Stimulated activated CD4-positive, alpha-beta T cell treated with anti-CD3 and anti-CD28 coated beads, Interleukin-15, amount 100 ng/mL, for 24 hours (primary cell): ENCODE results near the gene ADGRF1.
"Not testable (repeated sequence)": the region's sequence is repeated elsewhere in the genome, so short reads cannot be mapped to it uniquely, and the experiment has no call there.

Source experiments
- DNase-seq: peaks from one replicate; pipeline ENCODE4 v3.0.0-alpha.2; 2020

ADGRF1 gene

DNA sequence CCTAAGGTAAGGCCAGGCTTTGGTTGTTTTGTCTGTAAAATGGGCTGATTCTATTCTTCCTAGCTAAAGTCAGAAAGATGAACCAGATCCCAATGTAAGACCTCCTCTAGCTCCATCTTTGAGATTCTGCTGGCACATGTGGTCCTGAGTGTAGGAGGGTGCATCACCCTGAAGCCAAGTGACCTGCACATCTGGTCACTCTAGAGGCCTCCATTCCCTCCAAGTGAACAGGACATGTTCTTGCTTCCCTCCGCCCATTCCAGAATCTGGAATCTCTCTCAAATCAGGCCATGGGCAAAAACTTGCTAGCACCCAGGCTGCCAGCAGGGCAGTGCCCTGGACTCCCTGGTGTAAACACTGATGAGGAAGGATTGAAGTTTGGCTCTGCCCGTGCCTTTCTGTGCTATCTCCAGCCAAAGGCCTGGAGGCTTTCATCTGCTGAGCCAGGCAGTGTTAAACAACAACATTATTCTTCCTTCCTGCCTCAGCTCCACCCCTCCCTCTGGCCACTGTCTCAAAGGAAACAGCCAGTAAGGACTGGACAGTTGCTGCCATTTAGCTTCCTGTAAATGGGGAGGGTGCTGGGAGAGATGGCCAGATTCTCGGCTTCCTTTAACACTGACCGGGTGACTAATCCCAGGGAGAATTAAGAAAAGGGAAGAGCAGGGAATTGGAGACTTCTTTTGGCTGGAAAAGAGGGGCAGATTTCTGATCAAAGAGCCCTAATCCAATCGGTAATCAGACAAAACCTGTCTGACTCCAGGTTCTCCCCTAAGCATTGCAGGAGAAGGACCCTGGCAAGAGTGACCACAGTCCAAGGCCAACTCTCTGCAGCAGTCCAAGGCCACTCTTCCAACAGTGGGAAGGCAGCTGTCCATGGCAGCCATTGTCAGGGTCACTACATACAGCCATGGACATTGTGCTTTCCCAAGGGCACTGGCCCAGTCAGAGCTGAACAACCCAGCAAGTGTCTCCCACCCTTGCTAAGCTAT lies 19.5 kb upstream of the ADGRF1 start:
- DNase-seq: no peak

DNA sequence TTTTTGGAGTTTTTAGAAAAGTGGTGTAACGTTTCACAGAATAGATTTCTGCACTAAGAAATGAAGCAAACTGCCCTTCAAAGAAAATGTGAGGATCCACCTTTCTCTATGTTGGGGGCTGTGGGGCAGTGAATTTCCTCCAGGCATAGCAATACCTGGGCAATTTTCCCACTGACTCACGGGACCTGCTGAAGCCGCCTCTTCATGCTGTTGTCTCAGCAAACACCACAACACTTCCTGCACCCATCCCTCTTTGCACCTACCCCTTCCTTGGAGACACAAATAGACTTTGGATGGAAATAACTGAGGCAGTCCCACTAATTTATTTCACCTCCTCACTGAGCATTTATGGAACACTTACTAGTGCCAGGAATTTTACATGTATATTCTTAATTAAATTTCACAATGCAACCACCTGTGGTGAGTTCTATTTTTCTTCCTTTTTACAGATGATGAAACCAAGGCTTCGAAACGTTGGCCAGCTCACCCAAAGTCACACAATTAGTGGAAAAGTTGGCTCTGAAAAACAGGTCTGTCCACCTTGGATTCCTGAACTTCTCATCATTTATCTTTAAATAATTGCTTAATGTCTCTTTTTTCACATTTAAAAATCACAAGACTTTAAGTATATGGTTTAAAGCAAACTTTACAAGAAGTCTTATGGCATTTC lies 17.2 kb upstream of the ADGRF1 start:
- DNase-seq: no peak

GRCh38 chr6:47057830-47058540 lies 15.9 kb upstream of the ADGRF1 start:
- no peak for DNase-seq

GRCh38 chr6:47056832-47057231 lies 14.7 kb upstream of the ADGRF1 start:
- no peak for DNase-seq

GRCh38 chr6:47054302-47054701 lies 12.2 kb upstream of the ADGRF1 start:
- DNase-seq: not testable (repeated sequence)

GRCh38 chr6:47048638-47049037 lies 6.5 kb upstream of the ADGRF1 start:
- no peak for DNase-seq

DNA sequence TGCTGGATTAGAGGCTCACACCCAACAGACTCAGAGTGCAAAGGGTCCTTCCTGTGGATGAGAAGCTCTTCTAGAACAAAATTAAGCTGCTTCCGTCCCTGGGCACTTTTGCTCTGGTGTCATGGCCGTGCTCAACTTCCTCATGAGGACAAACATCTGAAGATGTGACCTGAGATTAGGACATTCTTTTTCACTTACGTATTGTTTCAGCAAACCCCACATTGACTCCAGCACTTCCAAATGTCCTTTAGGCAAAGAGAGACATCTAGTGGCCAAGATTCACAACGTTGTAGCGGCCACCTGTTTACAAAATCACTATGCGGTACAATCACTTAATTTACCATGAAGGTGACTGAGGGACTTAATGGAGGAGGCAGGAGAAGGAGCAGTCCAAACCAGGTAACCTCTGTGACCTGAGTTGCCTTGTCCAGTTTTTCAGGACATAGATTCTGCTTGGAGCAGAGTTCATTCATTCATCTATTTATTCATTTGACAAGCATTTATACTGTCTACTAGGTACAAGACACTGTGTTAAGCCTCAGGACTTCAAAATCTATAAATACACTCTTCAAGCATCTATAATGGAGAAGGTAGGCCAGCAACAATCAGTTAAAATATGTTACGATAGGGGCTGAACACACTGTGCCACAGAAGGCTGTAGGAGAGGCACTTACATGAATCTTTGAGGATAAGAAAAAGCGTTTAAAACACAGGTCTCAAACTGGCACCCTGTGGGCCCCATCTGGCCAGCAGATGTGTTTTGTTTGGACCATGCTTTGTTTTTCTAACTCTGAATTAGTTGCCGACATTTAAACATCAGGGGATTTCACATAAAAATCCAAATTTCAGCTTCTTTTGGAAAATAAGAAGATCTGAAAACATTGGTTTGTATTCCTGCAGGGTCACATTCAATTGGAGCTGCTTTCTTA lies 5.6 kb upstream of the ADGRF1 start:
- peak; percentile 32 for DNase-seq

GRCh38 chr6:47047097-47047478 lies 5.0 kb upstream of the ADGRF1 start:
- DNase-seq: no peak

GRCh38 chr6:47044397-47044796 lies 2.3 kb upstream of the ADGRF1 start:
- no peak for DNase-seq

- no peak for DNase-seq
Measured at GRCh38 chr6:47043286-47043685, 1.2 kb upstream of the ADGRF1 start.

DNA sequence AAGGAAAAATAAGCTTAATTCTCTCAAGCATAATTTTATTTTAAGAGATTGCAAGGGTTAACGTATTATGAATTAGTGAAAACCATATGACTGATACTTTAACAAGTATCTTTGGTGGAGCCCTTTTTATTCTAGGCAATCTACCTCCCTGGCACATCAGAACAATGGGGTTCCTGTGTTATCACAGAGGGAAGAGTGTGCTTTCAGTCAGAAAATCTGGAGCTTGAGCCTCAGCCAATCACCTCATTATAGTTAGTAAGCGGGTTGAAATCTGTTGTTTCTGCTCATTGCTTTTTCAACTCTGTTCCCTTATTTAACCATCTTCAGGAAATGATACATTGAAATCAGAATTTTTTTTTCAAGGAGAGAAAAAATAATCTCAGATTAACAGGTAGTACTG lies 391 bp downstream of the ADGRF1 start:
- DNase-seq: no peak

DNA sequence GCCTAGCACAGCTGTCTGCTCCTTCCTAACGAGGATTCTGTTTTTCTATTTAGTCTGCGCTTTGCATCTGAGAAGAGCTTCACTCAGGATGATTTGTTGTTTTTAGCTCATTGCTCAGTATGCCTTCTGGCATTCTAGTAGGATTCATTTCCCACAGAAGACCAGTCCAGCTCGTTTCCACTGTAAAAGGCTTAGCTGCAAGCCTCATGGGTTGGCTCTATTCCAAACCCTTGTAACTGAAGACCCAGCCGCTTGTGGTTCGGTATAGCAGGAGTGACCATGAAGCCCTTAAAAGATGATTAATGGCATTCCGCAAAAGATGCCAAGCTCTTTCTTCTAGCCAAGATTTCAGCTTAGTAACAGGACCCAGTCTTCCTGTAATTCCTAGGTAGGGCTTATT lies 7.2 kb downstream of the ADGRF1 start:
- no peak for DNase-seq

- DNase-seq: no peak
Measured at GRCh38 chr6:47034421-47034820, 7.7 kb downstream of the ADGRF1 start.

DNA sequence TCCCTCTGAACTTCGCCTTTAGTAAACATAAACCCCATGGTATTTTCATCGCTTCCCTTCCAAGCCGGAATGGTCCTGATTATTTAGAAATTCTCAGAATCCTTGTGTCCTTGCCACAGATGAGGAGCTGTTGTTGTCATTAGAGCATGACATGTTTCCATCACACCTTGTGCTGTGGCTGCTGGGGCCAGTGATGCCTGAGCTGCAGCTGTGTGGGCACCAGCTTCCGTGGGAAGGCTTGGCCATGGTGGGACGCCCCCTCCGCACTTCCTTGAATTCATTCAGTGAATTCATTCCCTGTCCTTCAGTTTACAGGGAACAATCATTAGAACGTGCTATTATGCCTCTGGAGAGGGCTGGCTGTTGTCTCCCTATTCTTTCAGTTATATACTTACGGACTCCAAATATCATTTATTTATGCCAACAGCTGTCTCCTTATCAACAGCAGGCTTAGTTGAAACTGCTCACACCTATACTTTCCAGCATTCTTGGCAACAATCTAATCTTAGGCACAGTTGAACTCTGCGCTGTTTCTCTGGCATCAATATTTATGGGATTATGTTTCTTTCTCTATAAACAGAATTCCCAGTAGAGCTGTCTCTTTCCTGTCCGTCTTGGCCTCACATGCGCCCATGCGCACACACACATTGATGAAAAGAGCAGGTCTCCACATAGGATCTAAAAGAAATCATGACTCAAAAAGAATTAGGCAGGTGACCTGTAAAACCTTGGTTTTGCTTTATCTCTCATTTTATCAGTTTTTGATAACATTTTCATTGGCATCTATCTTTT lies 9.0 kb downstream of the ADGRF1 start:
- no peak for DNase-seq

- DNase-seq: no peak
Measured at GRCh38 chr6:47031656-47032055, 10.5 kb downstream of the ADGRF1 start.

DNA sequence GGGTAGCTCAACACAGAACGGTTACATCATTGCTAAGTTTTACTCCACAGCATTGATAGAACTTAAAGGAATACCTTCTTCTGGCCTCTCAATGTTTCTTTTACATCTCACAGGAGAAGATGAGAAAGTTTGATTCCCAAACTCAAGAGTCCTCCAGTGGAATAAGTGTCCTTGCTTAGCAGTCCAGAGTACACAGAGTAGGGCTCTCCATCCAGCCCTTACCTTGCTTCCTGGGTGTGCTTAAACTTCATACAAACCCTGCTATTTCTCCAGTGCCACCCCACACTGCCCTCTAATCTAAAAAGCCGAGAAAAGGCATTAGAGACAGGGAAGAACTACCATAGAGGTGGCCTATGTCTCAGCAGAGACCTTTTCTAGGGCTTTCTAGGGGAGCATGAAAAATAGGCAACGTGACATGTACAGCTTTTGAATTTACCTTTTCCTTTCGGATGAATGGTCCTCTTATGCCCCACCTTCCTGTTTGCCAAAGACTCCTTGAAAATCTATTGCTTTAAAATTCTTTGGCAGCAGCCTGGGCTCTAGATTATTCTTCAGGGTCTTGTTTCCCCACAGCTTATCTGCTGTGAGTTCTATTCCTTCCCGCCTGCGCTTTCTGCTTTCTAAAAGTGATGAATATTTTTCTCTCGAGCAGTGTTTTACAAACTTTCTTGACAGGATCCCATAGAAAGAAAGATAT lies 12.1 kb downstream of the ADGRF1 start:
- DNase-seq: no peak

DNA sequence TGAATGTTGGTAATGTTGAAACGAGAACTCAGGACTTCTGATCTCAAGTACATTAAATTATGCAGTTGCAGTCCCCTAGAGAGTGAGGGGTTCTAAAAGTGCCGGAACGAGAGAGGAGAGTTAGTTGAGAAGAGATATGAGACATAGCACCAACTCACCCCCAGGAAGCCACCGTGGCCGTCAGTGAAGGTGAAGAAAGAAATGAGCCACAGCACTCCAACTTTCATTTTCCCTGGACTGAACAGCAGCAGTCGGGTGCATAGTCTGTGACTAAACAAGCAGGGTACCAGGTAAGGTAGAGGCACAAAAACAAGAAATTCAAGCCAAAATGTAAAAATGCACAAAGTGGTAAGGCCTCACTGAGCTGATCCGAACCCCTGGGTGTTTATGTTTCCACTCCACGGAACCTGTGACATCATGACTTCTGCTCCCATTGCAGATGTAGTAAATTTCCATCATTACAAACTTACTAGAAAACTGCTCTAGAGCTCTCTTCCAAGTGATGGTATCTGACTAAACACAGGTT lies 13.2 kb downstream of the ADGRF1 start:
- DNase-seq: no peak

DNA sequence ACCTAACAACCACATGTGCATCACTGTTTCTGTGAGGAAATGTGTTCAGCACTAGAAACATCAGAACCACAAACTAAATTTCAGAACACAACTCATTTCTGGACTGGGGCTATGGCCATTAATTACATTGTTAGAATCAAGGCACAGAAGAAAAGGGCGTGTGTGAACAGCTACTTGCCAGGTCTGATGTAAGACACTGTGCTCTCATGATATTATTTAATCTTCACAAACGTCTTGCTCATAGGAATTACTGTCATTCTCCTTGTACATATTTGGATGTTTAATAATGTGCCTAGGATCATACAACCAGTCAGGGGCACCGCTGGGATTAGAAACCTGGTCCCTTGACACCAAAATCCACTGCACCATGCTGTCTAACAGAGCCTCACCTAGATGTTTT lies 14.8 kb downstream of the ADGRF1 start:
- DNase-seq: no peak

DNA sequence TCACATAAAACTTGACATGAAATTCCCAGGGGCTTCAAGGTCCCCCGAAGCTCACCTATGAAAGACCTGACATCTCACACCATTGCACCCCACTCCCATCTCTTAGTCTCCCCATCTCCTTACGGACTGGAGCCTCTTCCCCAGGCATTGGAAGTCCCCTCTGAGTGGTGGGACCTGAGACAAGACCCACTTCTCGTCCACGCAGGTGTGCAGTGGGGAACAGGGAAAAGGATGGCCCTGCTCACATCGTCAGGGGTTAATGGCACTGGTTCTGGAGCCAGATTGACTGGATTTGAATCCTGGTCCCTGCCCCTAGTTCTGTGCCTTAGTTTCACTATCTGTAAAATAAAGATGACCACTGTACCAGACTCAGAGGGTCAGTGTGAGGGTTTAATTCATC lies 15.5 kb downstream of the ADGRF1 start:
- DNase-seq: no peak

- DNase-seq: no peak
Measured at GRCh38 chr6:47023573-47023972, 18.6 kb downstream of the ADGRF1 start.

- no peak for DNase-seq
Measured at GRCh38 chr6:47022191-47022590, 19.9 kb downstream of the ADGRF1 start.
